Measurements from ENCODE around the gene CDRT15L2. TPM values are rescaled to one million over a fixed set of nuclear protein-coding genes. Genes with fewer than 3 reads are reported as not detected.
"Not testable (repeated sequence)": the region's sequence is repeated elsewhere in the genome, so short reads cannot be mapped to it uniquely, and the experiment has no call there.

Gene CDRT15L2
- total RNA-seq, 4 donors from 2014 or later, result not detected

DNA sequence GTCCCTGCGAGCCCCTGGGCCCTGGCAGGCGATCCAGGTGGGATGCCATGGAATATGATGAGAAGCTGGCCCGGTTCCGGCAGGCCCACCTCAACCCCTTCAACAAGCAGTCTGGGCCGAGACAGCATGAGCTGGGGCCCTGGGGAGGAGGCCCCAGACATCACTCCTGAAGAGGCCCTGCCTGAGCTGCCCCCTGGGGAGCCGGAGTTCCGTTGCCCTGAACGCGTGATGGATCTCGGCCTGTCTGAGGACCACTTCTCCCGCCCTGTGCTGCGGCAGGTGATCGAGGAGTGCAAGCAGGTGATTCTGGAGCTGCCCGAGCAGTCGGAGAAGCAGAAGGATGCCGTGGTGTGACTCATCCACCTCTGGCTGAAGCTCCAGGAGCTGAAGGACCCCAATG lies 33.1 kb downstream of the CDRT15L2 start:
- Histone ChIP-seq H3K36me3 (no peaks in the 10 kb centered on the region), H3K4me3 (no peak overlapping the region), H3K4me1 (no peaks in the 10 kb centered on the region), H3K27ac (no peak overlapping the region), H3K9me3 (no peaks in the 10 kb centered on the region), H3K27me3 (no peaks in the 10 kb centered on the region)
- TF ChIP-seq, protein P1, sequence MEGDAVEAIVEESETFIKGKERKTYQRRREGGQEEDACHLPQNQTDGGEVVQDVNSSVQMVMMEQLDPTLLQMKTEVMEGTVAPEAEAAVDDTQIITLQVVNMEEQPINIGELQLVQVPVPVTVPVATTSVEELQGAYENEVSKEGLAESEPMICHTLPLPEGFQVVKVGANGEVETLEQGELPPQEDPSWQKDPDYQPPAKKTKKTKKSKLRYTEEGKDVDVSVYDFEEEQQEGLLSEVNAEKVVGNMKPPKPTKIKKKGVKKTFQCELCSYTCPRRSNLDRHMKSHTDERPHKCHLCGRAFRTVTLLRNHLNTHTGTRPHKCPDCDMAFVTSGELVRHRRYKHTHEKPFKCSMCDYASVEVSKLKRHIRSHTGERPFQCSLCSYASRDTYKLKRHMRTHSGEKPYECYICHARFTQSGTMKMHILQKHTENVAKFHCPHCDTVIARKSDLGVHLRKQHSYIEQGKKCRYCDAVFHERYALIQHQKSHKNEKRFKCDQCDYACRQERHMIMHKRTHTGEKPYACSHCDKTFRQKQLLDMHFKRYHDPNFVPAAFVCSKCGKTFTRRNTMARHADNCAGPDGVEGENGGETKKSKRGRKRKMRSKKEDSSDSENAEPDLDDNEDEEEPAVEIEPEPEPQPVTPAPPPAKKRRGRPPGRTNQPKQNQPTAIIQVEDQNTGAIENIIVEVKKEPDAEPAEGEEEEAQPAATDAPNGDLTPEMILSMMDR (IDR thresholded peaks at IDR 0.05), result no peak
- TF ChIP-seq POLR2A (IDR thresholded peaks at IDR 0.05), result no peak
- intact Hi-C loops (cut with DNase I), result no loop called here
- DNase-seq, result no peak
- WGBS, 2 donors, result 74 to 90% methylated on average over 2 to 11 of the region's 16 CpGs

DNA sequence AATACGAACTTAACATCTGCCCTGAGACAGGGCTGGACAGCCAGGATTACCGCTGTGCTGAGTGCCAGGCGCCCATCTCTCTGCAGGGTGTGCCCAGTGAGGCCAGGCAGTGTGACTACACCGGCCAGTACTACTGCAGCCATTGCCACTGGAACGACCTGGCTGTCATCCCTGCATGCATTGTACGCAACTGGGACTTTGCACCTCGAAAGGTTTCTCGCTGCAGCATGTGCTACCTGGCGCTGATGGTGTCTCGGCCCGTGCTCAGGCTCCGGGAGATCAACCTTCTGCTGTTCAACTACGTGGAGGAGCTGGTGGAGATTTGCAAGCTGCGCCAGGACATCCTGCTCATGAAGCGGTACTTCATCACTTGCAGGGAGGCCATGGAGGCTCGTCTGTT lies 33.7 kb downstream of the CDRT15L2 start:
- Histone ChIP-seq H3K9me3 (no peaks in the 10 kb centered on the region), H3K36me3 (no peaks in the 10 kb centered on the region), H3K27me3 (no peaks in the 10 kb centered on the region), H3K27ac (no peak overlapping the region), H3K4me3 (no peak overlapping the region), H3K4me1 (no peaks in the 10 kb centered on the region)
- WGBS, 2 donors, result 91% methylated on average over 7 of the region's 16 CpGs; no CpG with 5 or more reads in 1 of the 2 donors
- DNase-seq, result no peak
- TF ChIP-seq, protein P1 (IDR thresholded peaks at IDR 0.05), result no peak
- no peak for TF ChIP-seq POLR2A (IDR thresholded peaks at IDR 0.05)
- intact Hi-C loops (cut with DNase I), result no loop called here

- no peak for DNase-seq
- no peaks in the 10 kb centered on the region for H3K27me3 ChIP-seq
- H3K9me3 ChIP-seq, result no peaks in the 10 kb centered on the region
- no peaks in the 10 kb centered on the region for H3K4me1 ChIP-seq
- WGBS, 2 donors, result 84% methylated on average over 5 of the region's 13 CpGs; no CpG with 5 or more reads in 1 of the 2 donors
- TF ChIP-seq, protein P1 (IDR thresholded peaks at IDR 0.05), result no peak
- no peak for TF ChIP-seq POLR2A (IDR thresholded peaks at IDR 0.05)
- intact Hi-C loops (cut with DNase I), result no loop called here
- H3K27ac ChIP-seq, result no peak overlapping the region
- no peak overlapping the region for H3K4me3 ChIP-seq
- no peaks in the 10 kb centered on the region for H3K36me3 ChIP-seq
Observed at GRCh38 chr17:20613905-20614304, 34.4 kb downstream of the CDRT15L2 start.

DNA sequence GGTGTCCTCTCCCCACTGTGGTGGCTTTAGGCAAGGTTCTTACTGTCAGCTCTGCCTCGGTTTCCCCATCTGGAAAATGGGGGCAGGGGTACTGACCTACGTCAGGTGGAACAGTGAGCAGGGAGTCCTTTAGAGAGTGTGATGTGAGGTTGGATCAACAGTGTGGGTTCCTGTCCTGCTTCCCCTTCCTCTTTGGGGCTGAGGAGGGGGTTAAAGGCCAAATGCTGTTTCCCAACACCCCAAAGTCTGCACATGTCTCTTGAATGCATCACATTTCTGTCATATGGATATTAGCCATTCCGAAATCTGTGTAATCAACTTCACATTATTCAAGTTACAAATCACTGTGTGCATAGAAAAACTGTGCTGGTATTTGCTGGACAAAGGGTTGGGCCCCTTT lies 35.9 kb downstream of the CDRT15L2 start:
- H3K27ac ChIP-seq; H3K9me3 ChIP-seq; intact Hi-C loops (cut with DNase I); H3K4me3 ChIP-seq; H3K4me1 ChIP-seq; H3K36me3 ChIP-seq; DNase-seq; H3K27me3 ChIP-seq: not testable (repeated sequence)
- 74 to 100% methylated on average over 1 to 2 of the region's 3 CpGs for WGBS, 2 donors

Small RNAs within 50 kb of the gene (small RNA-seq; reads per million reads assigned to genes)
- gene AC015818.1 (0 reads per million in 4 donors), gene AC087499.1 (0 reads per million in 4 donors), gene AC087499.3 (0 reads per million in 4 donors)

Other genes starting within 250 kb of the CDRT15L2 start
- gene LGALS9B, start 112.2 kb upstream of the CDRT15L2 start, total RNA-seq, result 10 to 100 TPM in 2 of 4 donors, 1 to 10 TPM in 2; 2.9 to 20.8 (median 13.0) TPM